H9 (cell line): ENCODE measurements around the gene EGR4. TPM values are rescaled to one million over a fixed set of nuclear protein-coding genes. Genes with fewer than 3 reads are reported as not detected.

Source experiments
- DNase-seq: peaks from one replicate; pipeline ENCODE4 v3.0.0-alpha.2; 2017
- H2AFZ ChIP-seq: one replicate; pipeline ENCODE4 v1.6.1; 2013; ENCODE audit warnings: mild to moderate bottlenecking, low read length, control low read depth, moderate library complexity
- H2AK5ac ChIP-seq: 2 replicates; pipeline ENCODE4 v1.6.1; 2013; ENCODE audit warnings: low read length, control low read depth, mixed read lengths; ENCODE audit not compliant: insufficient read length
- H2BK120ac ChIP-seq: one replicate; pipeline ENCODE4 v1.6.1; 2013; ENCODE audit warnings: low read depth, mild to moderate bottlenecking, low read length, control low read depth, inconsistent platforms; ENCODE audit not compliant: poor library complexity, severe bottlenecking
- H2BK12ac ChIP-seq: 2 replicates; pipeline ENCODE4 v1.6.1; 2013; ENCODE audit warnings: low read length, control low read depth, mixed read lengths, low read depth; ENCODE audit not compliant: insufficient read length
- H2BK15ac ChIP-seq: 2 replicates; pipeline ENCODE4 v1.6.1; 2013; ENCODE audit warnings: low read depth, low read length, control low read depth
- H2BK20ac ChIP-seq: one replicate; pipeline ENCODE4 v1.6.1; 2013; ENCODE audit warnings: low read depth, mild to moderate bottlenecking, low read length, control low read depth, inconsistent platforms; ENCODE audit not compliant: poor library complexity, severe bottlenecking
- H2BK5ac ChIP-seq: 2 replicates; pipeline ENCODE4 v1.6.1; 2013; ENCODE audit warnings: low read length, control low read depth, mixed read lengths; ENCODE audit not compliant: insufficient read length
- H3K14ac ChIP-seq: 2 replicates; pipeline ENCODE4 v1.6.1; 2013; ENCODE audit warnings: low read length, control low read depth; ENCODE audit not compliant: insufficient read depth
- H3K18ac ChIP-seq: 2 replicates; pipeline ENCODE4 v1.6.1; 2013; ENCODE audit warnings: low read depth, mild to moderate bottlenecking, mixed read lengths, low read length, control low read depth; ENCODE audit not compliant: insufficient read length
- H3K23ac ChIP-seq: 2 replicates; pipeline ENCODE4 v1.6.1; 2013; ENCODE audit warnings: low read length, control low read depth, mixed read lengths, low read depth; ENCODE audit not compliant: insufficient read length
- H3K23me2 ChIP-seq: 2 replicates; pipeline ENCODE4 v1.6.1; 2013; ENCODE audit warnings: low read depth, mild to moderate bottlenecking, mixed read lengths, low read length, control low read depth; ENCODE audit not compliant: insufficient read length, poor library complexity, severe bottlenecking
- H3K27ac ChIP-seq: 2 replicates; pipeline ENCODE4 v1.5.1; 2013; ENCODE audit warnings: low read length, control low read depth, mixed read lengths, low read depth; ENCODE audit not compliant: insufficient read length
- H3K27me3 ChIP-seq: 2 replicates; pipeline ENCODE4 v1.6.1; 2013; ENCODE audit warnings: low read length, control low read depth, inconsistent platforms; ENCODE audit not compliant: insufficient read depth
- H3K4ac ChIP-seq: 2 replicates; pipeline ENCODE4 v1.6.1; 2013; ENCODE audit warnings: low read depth, mild to moderate bottlenecking, control low read depth, inconsistent platforms, low read length, moderate library complexity
- H3K4me1 ChIP-seq: 2 replicates; pipeline ENCODE4 v1.6.1; 2013; ENCODE audit warnings: low read length, control low read depth, inconsistent platforms; ENCODE audit not compliant: insufficient read depth
- H3K4me2 ChIP-seq: 2 replicates; pipeline ENCODE4 v1.6.1; 2013; ENCODE audit warnings: low read length, control low read depth, mixed read lengths; ENCODE audit not compliant: insufficient read length, insufficient read depth
- H3K56ac ChIP-seq: 2 replicates; pipeline ENCODE4 v1.6.1; 2013; ENCODE audit warnings: low read depth, mild to moderate bottlenecking, mixed read lengths, low read length, control low read depth; ENCODE audit not compliant: insufficient read length
- H3K79me1 ChIP-seq: 2 replicates; pipeline ENCODE4 v1.6.1; 2013; ENCODE audit warnings: low read depth, mild to moderate bottlenecking, moderate library complexity, low read length, control low read depth, inconsistent platforms; ENCODE audit not compliant: insufficient read depth, poor library complexity, severe bottlenecking
- H3K79me2 ChIP-seq: 2 replicates; pipeline ENCODE4 v1.6.1; 2013; ENCODE audit warnings: low read length, control low read depth, inconsistent platforms; ENCODE audit not compliant: insufficient read depth
- H3K9ac ChIP-seq: 2 replicates; pipeline ENCODE4 v1.6.1; 2013; ENCODE audit warnings: low read length, control low read depth, mixed read lengths; ENCODE audit not compliant: insufficient read length; ENCODE audit errors: extremely low read depth
- H3K9me3 ChIP-seq: one replicate; pipeline ENCODE4 v1.6.1; 2013; ENCODE audit warnings: low read depth, low read length, inconsistent platforms; ENCODE audit not compliant: control insufficient read depth
- H3T11ph ChIP-seq: one replicate; pipeline ENCODE4 v1.6.1; 2013; ENCODE audit warnings: mild to moderate bottlenecking, low read length, control low read depth, inconsistent platforms
- H4K20me1 ChIP-seq: one replicate; pipeline ENCODE4 v1.6.1; 2013; ENCODE audit not compliant: control insufficient read depth, insufficient read length, insufficient read depth
- H4K5ac ChIP-seq: 2 replicates; pipeline ENCODE4 v1.6.1; 2013; ENCODE audit warnings: low read depth, mild to moderate bottlenecking, mixed read lengths, low read length, control low read depth; ENCODE audit not compliant: insufficient read length
- H4K8ac ChIP-seq: replicated peaks from 2 replicates; pipeline ENCODE4 v1.6.1; 2013; ENCODE audit warnings: low read length, control low read depth, mixed read lengths, low read depth; ENCODE audit not compliant: insufficient read length
- H4K91ac ChIP-seq: 2 replicates; pipeline ENCODE4 v1.6.1; 2013; ENCODE audit warnings: low read depth, mild to moderate bottlenecking, moderate library complexity, mixed read lengths, low read length, control low read depth; ENCODE audit not compliant: insufficient read length
- H3K27ac Mint-ChIP-seq, 3 experiments: 2 replicates in 2 of 3; 3 replicates in 1 of 3; pipeline ENCODE4 v1.8.0; 2020 to 2021; ENCODE audit warnings: mixed read lengths in 3 of 3, mild to moderate bottlenecking in 1 of 3, moderate library complexity in 1 of 3
- H3K27me3 Mint-ChIP-seq: 2 replicates; pipeline ENCODE4 v1.8.0; 2021; ENCODE audit warnings: low read depth, mild to moderate bottlenecking, moderate library complexity, mixed read lengths
- H3K36me3 Mint-ChIP-seq, 3 experiments: 2 replicates in 2 of 3; 3 replicates in 1 of 3; pipeline ENCODE4 v1.8.0; 2020 to 2021; ENCODE audit warnings: low read depth in 3 of 3, mixed read lengths in 3 of 3; ENCODE audit not compliant: insufficient read depth in 1 of 3
- H3K4me1 Mint-ChIP-seq, 2 experiments: 2 replicates each; pipeline ENCODE4 v1.8.0; 2020; ENCODE audit warnings: mixed read lengths in 2 of 2
- H3K4me3 Mint-ChIP-seq, 2 experiments: 2 replicates in 1 of 2; 3 replicates in 1 of 2; pipeline ENCODE4 v1.8.0; 2020 to 2021; ENCODE audit warnings: mild to moderate bottlenecking in 2 of 2, mixed read lengths in 2 of 2, moderate library complexity in 1 of 2
- H3K9me3 Mint-ChIP-seq, 2 experiments: 2 replicates in 1 of 2; 3 replicates in 1 of 2; pipeline ENCODE4 v1.8.0; 2020; ENCODE audit warnings: mild to moderate bottlenecking in 2 of 2, mixed read lengths in 2 of 2, moderate library complexity in 1 of 2
- WGBS: extraction: QIAGEN DNeasy Blood & Tissue Kit; methylation state at CpG from one replicate; pipeline ENCODE4 v1.1.7; 2013; ENCODE audit warnings: missing lambda C conversion rate, low lambda C conversion rate, mixed read lengths; ENCODE audit not compliant: insufficient read length; ENCODE audit errors: extremely low coverage; 5-methylcytosine and 5-hydroxymethylcytosine counted together
- total RNA-seq: library from RNA; stranded (reverse); gene quantifications from 2 replicates; pipeline ENCODE4 v1.2.1, GENCODE V29; 2021
- TF ChIP-seq, protein P1 (sequence below): fragments of 200-600 bp; sonication (generic); conservative IDR thresholded peaks from 3 replicates; pipeline ENCODE4 v1.8.0; 2021; ENCODE audit warnings: antibody characterized with exemption, mild to moderate bottlenecking

The EGR4 gene
- total RNA-seq, 1 experiment from 2014 or later: 0.85 TPM

- Histone ChIP-seq H4K20me1 (no peaks in the 10 kb centered on the region), H3K56ac (no peak overlapping the region), H2BK12ac (no peak overlapping the region), H3K9me3 (no peaks in the 10 kb centered on the region), H3K23ac (no peak overlapping the region), H4K5ac (no peak overlapping the region), H3K4me1 (peaks cover under 1% of the 10 kb centered on the region; the same call in 1 of the 2 replicates), H4K8ac (no peak overlapping the region), H3K23me2 (peaks cover 8% of the 10 kb centered on the region), H3K79me2 (no peaks in the 10 kb centered on the region), H3K9ac (no peak overlapping the region), H2BK20ac (no peak overlapping the region), H2BK15ac (no peak overlapping the region), H2AFZ (no peak overlapping the region), H3K4ac (no peak overlapping the region), H3K4me2 (no peak overlapping the region), H3K79me1 (no peaks in the 10 kb centered on the region), H3K14ac (no peak overlapping the region), H3K27ac (no peak overlapping the region), H4K91ac (no peak overlapping the region), H2BK120ac (no peak overlapping the region), H2AK5ac (no peak overlapping the region), H3K18ac (no peak overlapping the region), H3K27me3 (no peaks in the 10 kb centered on the region), H2BK5ac (no peak overlapping the region), H3T11ph (no peak overlapping the region)
- no peak for DNase-seq
- Mint-ChIP-seq H3K27me3 (peaks cover 22% of the 10 kb centered on the region), H3K4me1 (peaks cover 10 to 19% of the 10 kb centered on the region in 2 experiments), H3K9me3 (no peaks in the 10 kb centered on the region), H3K4me3 (no peak overlapping the region), H3K27ac (no peak overlapping the region), H3K36me3 (peaks cover 4 to 33% (median 15%) of the 10 kb centered on the region in 3 experiments; a peak in 6 of 7 replicates)
- WGBS: no CpG with 5 or more reads among the region's 4 CpGs
- TF ChIP-seq, protein P1, sequence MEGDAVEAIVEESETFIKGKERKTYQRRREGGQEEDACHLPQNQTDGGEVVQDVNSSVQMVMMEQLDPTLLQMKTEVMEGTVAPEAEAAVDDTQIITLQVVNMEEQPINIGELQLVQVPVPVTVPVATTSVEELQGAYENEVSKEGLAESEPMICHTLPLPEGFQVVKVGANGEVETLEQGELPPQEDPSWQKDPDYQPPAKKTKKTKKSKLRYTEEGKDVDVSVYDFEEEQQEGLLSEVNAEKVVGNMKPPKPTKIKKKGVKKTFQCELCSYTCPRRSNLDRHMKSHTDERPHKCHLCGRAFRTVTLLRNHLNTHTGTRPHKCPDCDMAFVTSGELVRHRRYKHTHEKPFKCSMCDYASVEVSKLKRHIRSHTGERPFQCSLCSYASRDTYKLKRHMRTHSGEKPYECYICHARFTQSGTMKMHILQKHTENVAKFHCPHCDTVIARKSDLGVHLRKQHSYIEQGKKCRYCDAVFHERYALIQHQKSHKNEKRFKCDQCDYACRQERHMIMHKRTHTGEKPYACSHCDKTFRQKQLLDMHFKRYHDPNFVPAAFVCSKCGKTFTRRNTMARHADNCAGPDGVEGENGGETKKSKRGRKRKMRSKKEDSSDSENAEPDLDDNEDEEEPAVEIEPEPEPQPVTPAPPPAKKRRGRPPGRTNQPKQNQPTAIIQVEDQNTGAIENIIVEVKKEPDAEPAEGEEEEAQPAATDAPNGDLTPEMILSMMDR: no peak
Measured at GRCh38 chr2:73264783-73265182, 28.6 kb downstream of the EGR4 start.
